GM18951 (cell line): ENCODE results near the gene GAGE12F.
"Not testable (repeated sequence)": the region's sequence is repeated elsewhere in the genome, so short reads cannot be mapped to it uniquely, and the experiment has no call there.

ENCODE experiments used
- POLR2A ChIP-seq: IDR thresholded peaks from 4 replicates; pipeline ENCODE4 v1.6.1; 2011; ENCODE audit warnings: mild to moderate bottlenecking; ENCODE audit not compliant: insufficient read length, insufficient read depth; ENCODE audit errors: extremely low read depth
- in situ Hi-C: fragments of 300-500 bp; cut with MboI; formaldehyde crosslinking; loops from one replicate; pipeline ENCODE4 v1.12.0; 2022; ENCODE audit warnings: low sequenced_read_pairs, mixed read lengths, inconsistent platforms; ENCODE audit not compliant: unreplicated experiment

GAGE12F gene, protein sequence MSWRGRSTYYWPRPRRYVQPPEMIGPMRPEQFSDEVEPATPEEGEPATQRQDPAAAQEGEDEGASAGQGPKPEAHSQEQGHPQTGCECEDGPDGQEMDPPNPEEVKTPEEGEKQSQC

GRCh38 chrX:49560542-49560941 is at the start of gene GAGE12F:
Gene GAGE12F (plus strand): TSS chrX:49560842. CDS start chrX:49561997, 1,155 bp downstream.
- in situ Hi-C loops = loop anchor here (25.0 kb wide), 1 partner anchor 248 kb away; the partner anchor contains the start of genes GAGE10 and GAGE12J

GRCh38 chrX:49531877-49532276 is 28.8 kb upstream of the GAGE12F start, which contains the start of gene GAGE12C:
Gene GAGE12C (plus strand): TSS chrX:49532177. CDS start chrX:49533332, 1,155 bp downstream.
- in situ Hi-C loops = not testable (repeated sequence)

GRCh38 chrX:49541433-49541832 is 19.2 kb upstream of the GAGE12F start, which contains the start of gene GAGE12D:
Gene GAGE12D (plus strand): TSS chrX:49541733. CDS start chrX:49542888, 1,155 bp downstream.
- in situ Hi-C loops = not testable (repeated sequence)

GRCh38 chrX:49550989-49551388 is 9.7 kb upstream of the GAGE12F start, which contains the start of gene GAGE12E:
Gene GAGE12E (plus strand): TSS chrX:49551289. CDS start chrX:49552444, 1,155 bp downstream.
- in situ Hi-C loops = loop anchor here (25.0 kb wide), 1 partner anchor 239 kb away; the partner anchor contains the start of genes GAGE10 and GAGE12J

DNA sequence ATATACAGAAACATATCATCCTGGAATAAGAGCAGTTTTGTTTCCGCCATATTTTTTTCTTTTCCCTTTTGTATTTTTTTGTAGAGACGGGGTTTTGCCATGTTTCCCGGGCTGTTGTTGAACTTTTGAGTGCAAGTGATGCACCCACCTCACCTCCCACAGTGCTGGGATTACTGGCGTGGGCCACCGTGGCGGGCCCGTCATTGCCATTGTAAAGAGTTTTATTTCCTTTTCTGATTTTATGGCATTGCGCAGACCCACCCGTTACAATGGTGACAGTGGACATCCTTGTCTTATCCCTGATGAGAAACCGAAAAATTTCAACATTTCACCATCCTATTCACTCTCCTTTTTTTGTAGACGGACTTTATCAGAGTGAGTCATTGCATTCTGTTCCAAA is 8.1 kb downstream of the GAGE12F start:
- in situ Hi-C loops = loop anchor here (25.0 kb wide), 1 partner anchor 256 kb away; the partner anchor contains the start of genes GAGE10 and GAGE12J

DNA sequence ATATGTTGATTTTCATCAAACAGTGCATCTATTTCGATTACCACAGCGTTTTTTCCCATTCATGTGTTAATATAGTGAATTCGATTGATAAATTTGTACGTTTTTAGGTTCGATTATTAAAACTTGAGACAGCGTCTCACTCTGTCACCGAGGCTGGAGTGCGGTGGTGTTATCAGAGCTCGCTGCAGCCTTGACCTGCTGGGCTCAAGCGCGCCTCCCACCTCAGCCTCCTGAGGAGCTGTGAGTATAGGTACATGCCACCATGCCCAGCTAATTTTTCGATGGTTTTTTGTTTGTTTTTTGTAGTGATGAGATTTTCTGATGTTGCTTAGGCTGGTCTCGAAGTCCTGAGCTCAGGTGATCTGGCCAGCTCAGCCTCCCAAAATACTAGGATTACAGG is 8.5 kb downstream of the GAGE12F start:
- in situ Hi-C loops = loop anchor here (25.0 kb wide), 1 partner anchor 257 kb away; the partner anchor contains the start of genes GAGE10 and GAGE12J

DNA sequence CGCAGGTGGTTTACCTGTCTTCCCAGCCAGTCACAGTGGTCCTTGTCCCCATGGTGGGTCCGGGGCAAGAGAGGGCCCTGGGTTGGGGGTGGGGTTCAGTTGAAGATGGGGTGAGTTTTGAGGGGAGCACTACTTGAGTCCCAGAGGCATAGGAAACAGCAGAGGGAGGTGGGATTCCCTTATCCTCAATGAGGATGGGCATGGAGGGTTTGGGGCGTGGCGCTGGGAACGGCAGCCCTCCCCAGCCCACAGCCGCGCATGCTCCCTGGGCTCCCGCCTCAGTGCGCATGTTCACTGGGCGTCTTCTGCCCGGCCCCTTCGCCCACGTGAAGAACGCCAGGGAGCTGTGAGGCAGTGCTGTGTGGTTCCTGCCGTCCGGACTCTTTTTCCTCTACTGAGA is 9.5 kb downstream of the GAGE12F start, which contains the start of gene GAGE12G:
Gene GAGE12G (plus strand): TSS at position 301 of the 400 bp plus-strand sequence. CDS start 1,155 bp downstream, outside the sequence.
- in situ Hi-C loops = loop anchor here (25.0 kb wide), 1 partner anchor 258 kb away; the partner anchor contains the start of genes GAGE10 and GAGE12J

DNA sequence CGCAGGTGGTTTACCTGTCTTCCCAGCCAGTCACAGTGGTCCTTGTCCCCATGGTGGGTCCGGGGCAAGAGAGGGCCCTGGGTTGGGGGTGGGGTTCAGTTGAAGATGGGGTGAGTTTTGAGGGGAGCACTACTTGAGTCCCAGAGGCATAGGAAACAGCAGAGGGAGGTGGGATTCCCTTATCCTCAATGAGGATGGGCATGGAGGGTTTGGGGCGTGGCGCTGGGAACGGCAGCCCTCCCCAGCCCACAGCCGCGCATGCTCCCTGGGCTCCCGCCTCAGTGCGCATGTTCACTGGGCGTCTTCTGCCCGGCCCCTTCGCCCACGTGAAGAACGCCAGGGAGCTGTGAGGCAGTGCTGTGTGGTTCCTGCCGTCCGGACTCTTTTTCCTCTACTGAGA is 19.0 kb downstream of the GAGE12F start, which contains the start of gene GAGE12H:
Gene GAGE12H (plus strand): TSS at position 301 of the 400 bp plus-strand sequence. CDS start 1,155 bp downstream, outside the sequence.
- in situ Hi-C loops = not testable (repeated sequence)

- in situ Hi-C loops = not testable (repeated sequence)
Measured at GRCh38 chrX:49589196-49589595, 28.6 kb downstream of the GAGE12F start, which contains the start of gene GAGE2A. Gene GAGE2A (plus strand): TSS chrX:49589496. CDS start chrX:49590651, 1,155 bp downstream.

DNA sequence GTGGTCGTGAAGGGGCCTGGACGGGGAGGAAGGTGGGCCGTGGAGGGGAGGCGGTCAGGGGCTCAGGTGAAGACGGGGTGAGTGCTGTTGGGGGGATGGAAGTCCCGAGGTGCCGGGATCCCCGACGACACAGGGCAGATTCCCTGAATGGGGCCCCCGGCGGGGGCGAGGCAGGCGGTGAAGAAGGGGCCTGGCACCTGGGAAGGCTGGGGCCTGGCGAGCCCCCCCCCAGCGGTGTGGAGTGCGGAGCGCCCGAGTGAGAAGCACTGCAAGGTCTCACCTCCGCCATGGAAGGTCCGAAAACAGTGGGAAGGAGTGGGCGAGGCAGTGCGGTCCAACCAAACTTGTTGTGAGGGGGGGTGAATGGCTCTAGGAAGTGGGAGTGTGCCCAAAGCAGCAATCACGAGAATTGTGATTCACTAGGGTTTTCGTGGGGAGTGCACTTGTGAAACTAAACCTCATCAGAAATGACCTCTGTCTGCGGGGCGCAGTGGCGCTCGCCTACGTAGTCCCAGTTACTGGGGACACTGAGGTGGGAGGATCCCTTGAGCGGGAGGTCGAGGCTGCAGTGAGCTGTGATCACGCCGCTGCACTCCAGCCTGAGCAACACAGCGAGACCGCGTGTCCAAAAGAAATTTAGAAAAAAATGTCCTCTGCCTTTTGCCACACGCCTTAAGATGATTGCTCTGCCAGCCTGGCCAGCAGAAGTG is 29.3 kb downstream of the GAGE12F start:
- in situ Hi-C loops = not testable (repeated sequence)

DNA sequence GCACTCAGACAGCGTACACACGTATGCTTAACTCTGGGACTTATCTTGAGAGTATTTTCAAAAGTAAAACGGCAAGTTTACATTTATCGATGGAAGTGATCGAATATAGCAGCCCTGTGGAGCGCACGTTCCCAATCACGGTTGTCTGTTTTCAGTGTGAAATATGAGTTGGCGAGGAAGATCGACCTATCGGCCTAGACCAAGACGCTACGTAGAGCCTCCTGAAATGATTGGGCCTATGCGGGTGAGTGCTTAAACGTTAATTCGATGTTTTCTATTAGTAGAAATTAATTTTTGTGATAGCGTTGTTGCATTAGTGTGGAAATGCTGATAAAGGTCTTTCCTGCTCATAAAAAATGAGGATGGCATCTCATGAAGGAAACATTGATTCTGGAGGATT is 29.8 kb downstream of the GAGE12F start:
- in situ Hi-C loops = not testable (repeated sequence)

- in situ Hi-C loops = not testable (repeated sequence)
Measured at GRCh38 chrX:49598720-49599119, 38.1 kb downstream of the GAGE12F start, which contains the start of gene GAGE1. Gene GAGE1 (plus strand): TSS chrX:49599020. CDS start chrX:49600175, 1,155 bp downstream.

DNA sequence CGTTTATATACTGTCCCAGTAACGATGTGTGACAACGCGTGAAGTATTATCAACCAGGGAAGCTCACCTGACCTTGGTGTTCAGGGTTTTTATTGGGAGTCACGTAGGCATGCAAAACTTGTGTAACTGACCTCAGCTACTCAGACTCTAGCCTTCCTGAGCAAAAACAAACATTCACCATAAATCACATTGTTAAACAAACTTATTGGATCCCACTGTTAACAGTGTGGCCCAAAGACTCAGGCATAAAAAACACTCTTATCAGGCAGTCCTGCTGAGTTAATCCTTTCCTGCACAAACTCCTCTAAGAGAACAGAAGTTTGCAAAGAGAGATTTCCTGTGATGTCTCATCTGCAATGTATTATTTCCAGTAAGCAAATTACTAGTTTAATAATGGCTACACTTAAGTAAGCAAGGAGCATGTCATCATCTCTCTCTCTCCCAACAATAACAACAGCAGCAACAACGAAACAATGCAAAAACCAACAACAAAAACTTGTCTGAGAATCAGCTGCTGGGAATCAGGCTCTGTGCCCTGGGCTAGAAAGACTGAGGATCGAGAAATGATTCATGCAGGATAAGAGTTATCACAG is 50.2 kb downstream of the GAGE12F start:
- in situ Hi-C loops = no loop called here
- TF ChIP-seq POLR2A = no peak
